Esophagus mucosa (tissue), 1 donor: ENCODE measurements around the gene BAG2. TPM values are rescaled to one million over a fixed set of nuclear protein-coding genes. Genes with fewer than 3 reads are reported as not detected.

Experiments used
- ATAC-seq: fragments of 200-7000 bp; cut with Tn5 transposase; one replicate; pipeline ENCODE4 v1.9.1; 2020
- total RNA-seq: library from RNA; stranded (reverse); gene quantifications from one replicate; pipeline ENCODE4 v1.2.4, GENCODE V29; 2023
- donor health status: DM: yes; HTN: yes; CAD: no.

The BAG2 gene
- total RNA-seq, 1 donor from 2014 or later, result 0.24 TPM

GRCh38 chr6:57222743-57223077 lies 50.6 kb downstream of the BAG2 start:
- ATAC-seq, result no peak

GRCh38 chr6:57224769-57225515 lies 52.8 kb downstream of the BAG2 start:
- ATAC-seq, result no peak

GRCh38 chr6:57226221-57226620 lies 54.1 kb downstream of the BAG2 start:
- ATAC-seq, result no peak

Other genes with a start within 250 kb of the BAG2 start
- 0.16 TPM for gene BEND6, start 217.2 kb upstream of the BAG2 start, total RNA-seq
- 5.9 TPM for gene KIAA1586, start 125.6 kb upstream of the BAG2 start, total RNA-seq
- gene ZNF451, start 82.1 kb upstream of the BAG2 start, total RNA-seq, result 23.9 TPM
- gene RAB23, start 50.0 kb downstream of the BAG2 start, total RNA-seq, result 2.4 TPM
- 6.1 TPM for gene PRIM2, start 145.3 kb downstream of the BAG2 start, total RNA-seq